Gastroesophageal sphincter (tissue), 4 donors: ENCODE measurements around the gene ABCG1. TPM values are rescaled to one million over a fixed set of nuclear protein-coding genes. Genes with fewer than 3 reads are reported as not detected.
A peak's percentile ranks its signal among the peaks of the same experiment; 100 is the strongest.

Experiments used
- ATAC-seq: fragments of 150-250 bp; one replicate; pipeline ENCODE4 v1.9.1; 2016; ENCODE audit warnings: mild to moderate bottlenecking, moderate library complexity
- H3K27ac ChIP-seq, 4 donors: fragments of 200-600 bp; sonication (generic) in 3 of 4; 1 replicate in 3 of 4; 2 replicates in 1 of 4; pipeline ENCODE4 v1.5.1; 2016 to 2019
- H3K27me3 ChIP-seq: fragments of 200-600 bp; sonication (generic); one replicate; pipeline ENCODE4 v1.5.1; 2019
- H3K36me3 ChIP-seq, 2 donors: fragments of 200-600 bp; sonication (generic); one replicate each; pipeline ENCODE4 v1.5.1; 2019; ENCODE audit warnings: control low read depth in 1 of 2
- H3K4me1 ChIP-seq, 3 donors: fragments of 200-600 bp; sonication (generic); 1 replicate in 2 of 3; 2 replicates in 1 of 3; pipeline ENCODE4 v1.5.1; 2016 to 2019; ENCODE audit warnings: control low read depth in 2 of 3
- H3K4me3 ChIP-seq, 2 donors: fragments of 200-600 bp; sonication (generic); one replicate each; pipeline ENCODE4 v1.5.1; 2019; ENCODE audit warnings: mild to moderate bottlenecking in 1 of 2, moderate library complexity in 1 of 2
- H3K9me3 ChIP-seq, 3 donors: fragments of 200-600 bp; sonication (generic); one replicate each; pipeline ENCODE4 v1.5.1; 2017 to 2019; ENCODE audit warnings: control low read depth in 2 of 3
- CTCF ChIP-seq, 4 experiments: fragments of 200-600 bp in 2 of 4; fragments of 450-650 bp in 2 of 4; sonication (generic) in 1 of 4; IDR thresholded peaks; one replicate each; pipeline ENCODE4 v1.5.1; 2017 to 2019; ENCODE audit warnings: antibody characterized with exemption in 4 of 4, mild to moderate bottlenecking in 2 of 4, moderate library complexity in 2 of 4
- EP300 ChIP-seq: sonication (generic); formaldehyde crosslinking; IDR thresholded peaks from one replicate; pipeline ENCODE4 v1.6.1; 2017; ENCODE audit warnings: antibody characterized with exemption, mild to moderate bottlenecking
- POLR2A ChIP-seq, 2 donors: fragments of 450-650 bp; IDR thresholded peaks; one replicate each; pipeline ENCODE4 v1.6.1; 2017; ENCODE audit warnings: antibody characterized with exemption in 2 of 2, mild to moderate bottlenecking in 2 of 2, moderate library complexity in 1 of 2
- POLR2AphosphoS5 ChIP-seq: sonication (generic); formaldehyde crosslinking; IDR thresholded peaks from one replicate; pipeline ENCODE4 v1.6.1; 2017; ENCODE audit warnings: antibody characterized with exemption
- WGBS, 2 donors: methylation state at CpG; one replicate each; pipeline ENCODE4 v1.1.5; 2018; ENCODE audit warnings: low coverage in 1 of 2; 5-methylcytosine and 5-hydroxymethylcytosine counted together
- total RNA-seq, 4 donors: library from RNA; depleted of rRNA; stranded (reverse); fragments of >200 nt; gene quantifications; one replicate each; pipeline ENCODE4 v1.1.0, GENCODE V29; 2016

ABCG1 gene
- total RNA-seq, 4 donors from 2014 or later: 15.9 to 21.8 (median 18.0) TPM

DNA sequence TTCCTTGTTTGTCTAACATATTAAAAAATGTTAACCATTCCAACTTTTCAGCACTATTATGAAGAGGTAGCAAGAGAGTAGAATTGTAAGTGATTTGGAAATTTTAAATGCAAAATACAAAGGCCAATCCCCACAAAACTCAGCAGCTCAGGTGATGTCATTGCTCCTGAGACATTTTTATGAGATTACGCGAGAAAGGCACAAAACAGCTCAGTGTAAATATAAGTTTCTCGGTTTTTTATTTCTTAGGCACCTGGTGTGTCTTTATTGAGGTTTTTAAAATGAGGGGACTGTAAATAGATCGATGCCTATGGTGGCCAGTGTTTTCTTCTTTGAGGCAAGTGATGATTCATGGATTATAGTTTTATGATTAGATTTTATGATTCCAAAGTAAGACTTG, 6.1 kb downstream of the ABCG1 start:
- Histone ChIP-seq H3K4me1 (peaks cover 0 to 62% (median 26%) of the 10 kb centered on the region in 3 donors), H3K27ac (no peak overlapping the region), H3K4me3 (no peak overlapping the region), H3K9me3 (no peaks in the 10 kb centered on the region), H3K27me3 (no peaks in the 10 kb centered on the region), H3K36me3 (peaks cover 0 to 21% of the 10 kb centered on the region in 2 donors)
- 83 to 91% methylated on average over 3 to 4 of the region's 4 CpGs for WGBS, 2 donors
- TF ChIP-seq POLR2A (IDR thresholded peaks at IDR 0.05): no peak
- TF ChIP-seq POLR2AphosphoS5: no peak
- no peak for TF ChIP-seq EP300
- no peak for TF ChIP-seq CTCF (IDR thresholded peaks at IDR 0.05)
- no peak for ATAC-seq

GRCh38 chr21:42225571-42226155, 6.7 kb downstream of the ABCG1 start:
- H3K9me3 ChIP-seq: no peaks in the 10 kb centered on the region
- no peak overlapping the region for H3K27ac ChIP-seq
- 67 to 88% methylated on average over 1 to 9 of the region's 13 CpGs for WGBS, 2 donors
- no peak overlapping the region for H3K4me3 ChIP-seq
- H3K27me3 ChIP-seq: no peaks in the 10 kb centered on the region
- ATAC-seq: no peak
- no peak for TF ChIP-seq POLR2A (IDR thresholded peaks at IDR 0.05)
- TF ChIP-seq EP300: no peak
- no peak for TF ChIP-seq POLR2AphosphoS5
- no peak for TF ChIP-seq CTCF (IDR thresholded peaks at IDR 0.05)
- H3K36me3 ChIP-seq: peaks cover 0 to 21% of the 10 kb centered on the region in 2 donors
- peaks cover 0 to 63% (median 26%) of the 10 kb centered on the region in 3 donors for H3K4me1 ChIP-seq

DNA sequence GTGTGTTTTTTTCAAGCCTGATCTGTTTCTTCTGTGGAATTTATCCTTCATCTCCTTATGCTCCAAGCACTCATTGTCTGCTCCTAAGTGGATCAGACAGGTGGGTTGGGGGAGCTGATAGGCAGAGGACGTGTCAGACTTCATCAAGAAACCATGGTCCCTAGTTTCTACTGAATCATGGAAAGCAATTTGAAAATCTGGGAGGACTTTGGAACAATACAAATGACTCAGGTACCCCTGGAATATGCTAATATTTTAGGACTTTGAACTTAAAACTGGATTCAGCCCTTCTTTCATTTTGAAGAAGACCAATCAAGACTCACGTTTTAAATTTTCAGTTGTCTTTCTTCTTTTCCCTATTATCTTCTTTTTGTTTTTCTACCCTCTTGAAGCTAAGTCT, 7.7 kb downstream of the ABCG1 start:
- no peak for ATAC-seq
- H3K4me1 ChIP-seq: peaks cover 0 to 63% (median 21%) of the 10 kb centered on the region in 3 donors
- H3K36me3 ChIP-seq: peaks cover 0 to 21% of the 10 kb centered on the region in 2 donors
- no peaks in the 10 kb centered on the region for H3K27me3 ChIP-seq
- no peak overlapping the region for H3K27ac ChIP-seq
- no peak for TF ChIP-seq CTCF (IDR thresholded peaks at IDR 0.05)
- no peak for TF ChIP-seq POLR2A (IDR thresholded peaks at IDR 0.05)
- no peak for TF ChIP-seq EP300
- no peak for TF ChIP-seq POLR2AphosphoS5
- no peaks in the 10 kb centered on the region for H3K9me3 ChIP-seq
- 91% methylated on average over 2 of the region's 2 CpGs; no CpG with 5 or more reads in 1 of the 2 donors for WGBS, 2 donors
- H3K4me3 ChIP-seq: no peak overlapping the region

DNA sequence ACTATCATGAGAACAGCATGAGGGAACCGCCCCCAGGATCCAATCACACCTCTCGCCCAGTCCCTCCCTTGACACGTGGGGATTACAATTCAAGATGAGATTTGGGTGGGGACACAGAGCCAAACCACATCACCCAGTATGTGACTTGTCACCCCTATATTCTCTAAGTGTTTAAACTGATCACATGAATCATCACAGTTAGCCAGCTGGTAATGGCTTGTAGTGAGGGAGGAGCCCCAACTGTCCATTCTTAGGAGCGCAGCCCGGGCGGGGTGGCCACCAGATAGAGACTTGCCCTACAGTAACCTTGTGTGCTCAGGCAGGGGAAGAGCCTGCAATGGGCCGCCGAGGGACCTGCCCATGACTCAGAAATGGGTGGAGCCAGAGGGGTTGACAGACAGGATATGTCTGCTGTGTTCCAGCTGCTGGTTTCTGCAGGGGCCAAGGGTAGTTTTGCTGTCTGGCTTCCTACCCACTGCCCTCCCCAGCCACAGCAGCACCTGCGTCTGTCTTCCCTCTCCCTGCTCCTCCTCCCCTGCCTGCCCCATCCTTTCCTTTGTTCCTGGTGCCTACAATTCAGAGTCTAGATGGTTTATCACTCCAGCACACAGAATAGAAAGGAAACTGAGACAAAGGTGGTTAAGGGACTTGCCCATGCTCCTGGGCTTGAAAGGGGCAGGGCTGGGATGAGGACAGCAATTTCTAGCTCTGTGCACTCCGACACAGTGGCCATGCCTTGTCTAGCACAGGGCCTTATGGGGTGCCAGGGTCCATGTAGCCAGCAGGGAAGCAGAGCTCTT, 9.2 kb downstream of the ABCG1 start:
- 54 to 83% methylated on average over 1 to 5 of the region's 10 CpGs for WGBS, 2 donors
- no peaks in the 10 kb centered on the region for H3K27me3 ChIP-seq
- no peak overlapping the region for H3K4me3 ChIP-seq
- H3K9me3 ChIP-seq: no peaks in the 10 kb centered on the region
- H3K36me3 ChIP-seq: peaks cover 0 to 21% of the 10 kb centered on the region in 2 donors
- TF ChIP-seq POLR2AphosphoS5: peak; percentile 45
- no peak for TF ChIP-seq CTCF (IDR thresholded peaks at IDR 0.05)
- H3K27ac ChIP-seq: peak overlapping the region; percentile 12 to 68 (median 64)
- peaks cover 3 to 63% (median 27%) of the 10 kb centered on the region in 3 donors for H3K4me1 ChIP-seq
- ATAC-seq: peak; percentile 97
